D721Med (cell line): ENCODE data around the gene CCDC91.
"Not testable (repeated sequence)": the region's sequence is repeated elsewhere in the genome, so short reads cannot be mapped to it uniquely, and the experiment has no call there.

Source experiments
- DNase-seq: peaks from one replicate; pipeline ENCODE4 v3.0.0; 2011; ENCODE audit warnings: low spot score; ENCODE audit not compliant: insufficient read length
- FAIRE-seq: peaks from 2 replicates; lab custom pipeline; 2011; peaks lifted over from hg19 to GRCh38; lab: Jason Lieb, UNC
- TF ChIP-seq, protein P1 (sequence below): IDR thresholded peaks from 2 replicates; pipeline ENCODE4 v1.5.1; 2012; ENCODE audit warnings: mild to moderate bottlenecking, control low read depth; ENCODE audit not compliant: insufficient read depth; ENCODE audit errors: missing control alignments

The CCDC91 gene

DNA sequence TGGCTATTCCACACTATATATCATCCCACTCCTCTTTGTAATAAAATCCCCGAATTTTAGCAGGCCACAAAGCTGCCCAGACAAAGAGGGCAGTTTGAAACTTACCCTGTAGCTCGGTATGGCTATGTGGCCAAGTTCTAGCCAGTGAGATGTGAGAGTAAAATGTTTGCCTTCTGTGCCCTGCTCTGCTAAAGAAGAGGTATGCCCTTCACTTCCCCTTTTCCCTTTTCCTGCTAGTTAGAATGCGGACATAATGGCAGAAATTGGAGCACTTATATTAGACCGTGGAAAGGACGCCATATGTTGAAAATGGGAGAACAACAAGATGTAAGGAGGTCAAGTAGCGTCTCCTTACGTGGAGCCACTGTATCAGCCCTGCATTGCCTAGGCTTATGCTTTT is 11.5 kb upstream of the CCDC91 start:
- TF ChIP-seq, protein P1, sequence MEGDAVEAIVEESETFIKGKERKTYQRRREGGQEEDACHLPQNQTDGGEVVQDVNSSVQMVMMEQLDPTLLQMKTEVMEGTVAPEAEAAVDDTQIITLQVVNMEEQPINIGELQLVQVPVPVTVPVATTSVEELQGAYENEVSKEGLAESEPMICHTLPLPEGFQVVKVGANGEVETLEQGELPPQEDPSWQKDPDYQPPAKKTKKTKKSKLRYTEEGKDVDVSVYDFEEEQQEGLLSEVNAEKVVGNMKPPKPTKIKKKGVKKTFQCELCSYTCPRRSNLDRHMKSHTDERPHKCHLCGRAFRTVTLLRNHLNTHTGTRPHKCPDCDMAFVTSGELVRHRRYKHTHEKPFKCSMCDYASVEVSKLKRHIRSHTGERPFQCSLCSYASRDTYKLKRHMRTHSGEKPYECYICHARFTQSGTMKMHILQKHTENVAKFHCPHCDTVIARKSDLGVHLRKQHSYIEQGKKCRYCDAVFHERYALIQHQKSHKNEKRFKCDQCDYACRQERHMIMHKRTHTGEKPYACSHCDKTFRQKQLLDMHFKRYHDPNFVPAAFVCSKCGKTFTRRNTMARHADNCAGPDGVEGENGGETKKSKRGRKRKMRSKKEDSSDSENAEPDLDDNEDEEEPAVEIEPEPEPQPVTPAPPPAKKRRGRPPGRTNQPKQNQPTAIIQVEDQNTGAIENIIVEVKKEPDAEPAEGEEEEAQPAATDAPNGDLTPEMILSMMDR = no peak
- no peak for FAIRE-seq
- no peak for DNase-seq

DNA sequence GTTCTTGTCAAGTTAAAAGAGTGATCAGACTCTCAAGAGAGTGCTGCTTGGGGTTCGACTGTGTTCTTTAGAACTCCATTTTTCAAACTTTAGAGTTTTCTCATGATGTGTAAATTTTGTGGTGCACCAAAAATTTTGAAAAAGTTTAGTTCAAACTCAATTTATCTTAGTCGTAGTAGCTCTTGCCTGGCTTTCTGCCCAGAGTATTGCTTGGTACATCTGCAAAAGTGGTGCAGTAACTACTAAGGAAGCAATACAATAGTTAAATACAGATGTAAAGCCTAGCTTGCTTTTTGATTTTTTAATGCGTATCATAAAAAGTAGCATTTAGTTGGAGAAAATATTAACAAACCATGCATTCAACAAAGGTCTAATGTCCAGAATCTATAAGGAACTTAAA is 9.5 kb upstream of the CCDC91 start:
- FAIRE-seq = no peak

DNA sequence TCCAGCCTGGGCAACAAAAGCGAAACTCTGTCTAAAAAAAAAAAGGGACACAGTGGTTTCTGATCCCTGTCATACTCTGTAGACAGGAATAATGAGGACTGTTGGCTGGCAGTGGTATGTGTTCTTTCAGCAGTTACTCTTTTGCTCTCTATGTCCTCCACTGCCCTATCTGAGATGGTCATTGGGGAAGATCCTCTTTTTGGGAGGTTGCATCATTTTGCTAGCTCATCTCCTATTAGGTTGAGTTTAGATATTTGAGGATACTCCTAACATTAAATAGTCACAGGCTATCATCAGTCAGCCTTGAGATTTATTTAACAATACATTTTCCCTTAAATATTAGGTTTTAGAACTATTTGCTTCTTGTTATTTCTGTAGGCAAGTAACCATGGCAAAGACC is 5.9 kb upstream of the CCDC91 start:
- TF ChIP-seq, protein P1 = no peak
- DNase-seq (no peak), FAIRE-seq (no peak)

More for the DNA sequence above, 9.5 kb upstream of the CCDC91 start:
- TF ChIP-seq, protein P1 = no peak
- no peak for DNase-seq

DNA sequence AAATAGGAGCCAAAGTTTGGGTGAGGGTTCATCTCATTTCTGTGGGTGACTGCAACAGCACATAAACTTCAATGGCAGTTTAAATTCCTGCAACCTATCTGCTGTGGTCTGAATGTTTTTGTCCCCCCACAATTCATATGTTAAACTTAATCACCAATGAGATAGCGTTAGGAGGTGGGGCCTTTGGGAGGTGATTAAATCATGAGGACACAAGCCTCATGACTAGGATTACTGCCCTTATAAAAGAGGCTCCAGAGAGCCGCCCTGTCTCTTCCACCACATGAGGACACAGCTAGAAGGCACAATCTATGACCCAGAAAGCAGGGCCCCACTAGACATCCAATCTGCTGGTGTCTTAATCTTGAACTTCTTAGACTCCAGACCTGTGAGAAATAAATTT is 3.8 kb upstream of the CCDC91 start:
- TF ChIP-seq, protein P1 = no peak
- FAIRE-seq (no peak), DNase-seq (no peak)

DNA sequence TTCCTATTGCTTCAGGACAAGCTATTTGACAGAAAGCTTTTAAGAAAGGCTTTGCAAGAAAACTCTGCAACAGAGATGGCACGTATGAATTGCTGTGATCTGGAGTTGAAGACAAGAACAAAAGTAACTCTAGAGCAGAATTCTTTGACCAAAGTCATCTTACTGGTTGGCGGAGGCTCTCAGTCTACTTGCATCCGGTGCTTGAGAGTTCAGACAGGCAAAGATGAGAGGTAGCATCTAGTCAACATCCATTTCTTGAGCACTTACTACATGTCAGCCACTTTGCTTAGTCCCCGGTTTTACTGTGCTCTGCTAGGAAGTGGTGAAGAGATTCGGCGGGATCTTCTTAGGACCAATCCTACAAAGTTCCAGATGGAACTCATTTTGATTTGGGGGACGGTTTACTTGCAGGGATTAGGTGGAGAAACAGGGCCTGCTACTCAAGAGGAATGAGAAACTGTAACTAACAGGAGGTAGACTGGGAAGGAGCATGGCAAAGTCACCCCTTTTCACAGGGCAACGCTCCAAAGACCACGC is 404 bp upstream of the CCDC91 start:
- DNase-seq (no peak), FAIRE-seq (no peak)
- TF ChIP-seq, protein P1 = no peak

DNA sequence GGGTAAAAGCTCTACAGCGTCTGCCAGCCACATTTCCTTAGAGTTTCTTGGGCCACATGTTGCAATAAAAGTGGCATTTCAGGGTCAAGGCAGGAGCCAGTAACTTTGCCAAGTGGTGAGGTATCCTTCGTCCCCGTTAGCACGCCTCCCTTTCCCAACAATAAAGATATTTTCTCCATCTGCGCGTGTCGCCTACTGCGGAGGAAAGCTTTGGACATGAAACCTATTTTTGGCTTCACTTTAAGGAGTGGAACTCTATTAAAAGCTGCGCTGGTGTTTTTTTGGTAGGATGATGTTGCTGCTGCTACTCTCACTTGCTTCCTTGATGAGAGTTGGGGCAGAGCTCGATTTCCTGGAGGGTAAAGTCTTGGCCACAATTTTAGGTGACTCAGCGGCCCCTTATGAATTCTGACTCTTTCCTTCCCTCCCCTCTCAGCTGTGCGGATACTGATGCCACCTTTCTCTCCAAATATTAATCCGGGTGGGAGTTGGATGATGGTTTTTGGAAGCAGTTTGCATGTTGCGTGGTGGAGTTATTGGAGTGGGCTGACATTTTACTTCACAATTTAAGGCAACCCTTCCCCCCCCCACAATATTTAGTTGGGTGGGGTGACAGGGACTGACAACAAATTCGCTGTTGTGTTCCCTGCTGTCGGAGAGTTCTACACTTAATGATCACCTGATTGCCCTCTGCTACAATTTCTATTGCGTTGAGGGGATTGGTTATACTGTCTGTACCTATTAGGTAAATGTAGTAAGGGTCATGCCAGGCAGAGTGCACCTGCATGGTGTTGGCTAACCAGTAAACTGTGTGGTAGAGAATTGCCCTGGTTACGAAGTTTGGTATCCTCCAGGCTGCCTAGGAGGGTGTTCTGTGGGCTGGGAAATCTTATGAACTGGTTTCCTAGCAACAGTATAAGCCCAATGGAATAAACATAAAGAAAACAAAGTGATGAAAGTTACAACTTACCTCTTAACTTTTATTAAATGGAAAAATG is 1.1 kb downstream of the CCDC91 start:
- TF ChIP-seq, protein P1 = no peak
- no peak for FAIRE-seq
- DNase-seq = no peak

DNA sequence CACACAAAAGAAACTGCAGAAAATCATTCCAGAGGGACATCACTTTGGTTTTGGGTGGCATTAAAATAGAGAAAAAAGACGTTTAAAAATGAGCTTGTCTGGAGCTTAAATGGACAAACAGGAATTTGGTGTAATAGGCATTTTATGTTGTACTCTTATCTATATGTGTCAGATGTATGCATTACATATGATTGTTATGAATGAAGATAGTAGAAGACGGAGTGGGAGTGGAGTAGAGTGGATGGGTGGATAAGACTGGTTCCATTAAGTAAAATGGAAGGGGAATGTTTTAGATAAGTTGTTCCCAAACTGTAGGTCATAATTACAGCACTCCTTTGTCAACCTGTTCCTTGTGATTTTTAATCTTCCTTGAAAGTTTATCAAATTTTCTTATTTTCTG is 1.9 kb downstream of the CCDC91 start:
- no peak for FAIRE-seq
- no peak for DNase-seq
- TF ChIP-seq, protein P1 = no peak

DNA sequence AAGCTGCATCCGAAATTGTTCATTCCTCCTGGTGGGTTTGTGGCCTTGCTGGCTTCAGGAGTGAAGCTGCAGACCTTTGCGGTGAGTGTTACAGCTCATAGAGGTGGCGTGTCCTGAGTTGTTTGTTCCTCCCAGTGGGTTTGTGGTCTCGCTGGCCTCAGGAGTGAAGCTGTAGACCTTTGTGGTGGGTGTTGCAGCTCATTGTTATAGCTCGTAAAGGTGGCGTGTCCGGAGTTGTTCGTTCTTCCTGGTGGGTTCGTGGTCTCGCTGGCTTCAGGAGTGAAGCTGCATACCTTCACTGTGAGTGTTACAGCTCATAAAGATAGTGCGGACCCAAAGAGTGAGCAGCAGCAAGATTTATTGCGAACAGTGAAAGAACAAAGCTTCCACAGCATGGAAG is 4.4 kb downstream of the CCDC91 start:
- DNase-seq, FAIRE-seq: not testable (repeated sequence)

DNA sequence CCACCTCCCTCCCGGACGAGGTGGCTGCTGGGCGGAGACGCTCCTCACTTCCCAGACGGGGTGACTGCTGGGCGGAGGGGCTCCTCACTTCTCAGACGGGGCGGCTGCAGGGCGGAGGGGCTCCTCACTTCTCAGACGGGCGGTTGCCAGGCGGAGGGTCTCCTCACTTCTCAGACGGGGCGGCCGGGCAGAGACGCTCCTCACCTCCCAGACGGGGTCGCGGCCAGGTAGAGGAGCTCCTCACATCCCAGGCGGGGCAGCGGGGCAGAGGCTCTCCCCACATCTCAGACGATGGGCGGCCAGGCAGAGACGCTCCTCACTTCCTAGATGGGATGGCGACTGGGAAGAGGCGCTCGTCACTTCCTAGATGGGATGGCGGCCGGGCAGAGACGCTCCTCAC is 10.9 kb downstream of the CCDC91 start:
- FAIRE-seq, DNase-seq: not testable (repeated sequence)
